AG04449 (cell line): Measurements from ENCODE around the gene PRKCE.
"Not testable (repeated sequence)": the region's sequence is repeated elsewhere in the genome, so short reads cannot be mapped to it uniquely, and the experiment has no call there.

Experiments used
- CTCF ChIA-PET: fragments of 350-600 bp; formaldehyde crosslinking; extraction: SDS; loops from one replicate; lab custom pipeline; 2021; ENCODE audit warnings: antibody characterized with exemption; lab: Yijun Ruan, JAX
- POLR2A ChIA-PET: fragments of 400-600, 350-600 bp; formaldehyde crosslinking; extraction: SDS; loops from one replicate; lab custom pipeline; 2020; ENCODE audit warnings: antibody characterized with exemption, inconsistent platforms; lab: Yijun Ruan, JAX
- DNase-seq: peaks from one replicate; pipeline ENCODE4 v3.0.0-alpha.2; 2010; ENCODE audit warnings: low read depth, low spot score
- H3K4me3 ChIP-seq: 2 replicates; pipeline ENCODE4 v1.5.1; 2011; ENCODE audit warnings: low read depth, mild to moderate bottlenecking, control low read depth, low read length
- CTCF ChIP-seq: IDR thresholded peaks from one replicate; pipeline ENCODE4 v1.5.1; 2011; ENCODE audit warnings: mild to moderate bottlenecking, moderate library complexity, low read length, control low read depth, inconsistent platforms; ENCODE audit not compliant: insufficient read depth; ENCODE audit errors: missing control alignments

The PRKCE gene

GRCh38 chr2:45713591-45713990 is 62.1 kb downstream of the PRKCE start:
- ChIA-PET CTCF (interaction anchor here (1.5 kb wide), 1 partner anchor 10 kb away, joined by 3 read pairs; no protein-coding TSS in a partner anchor), POLR2A (no interaction called here)
- no peak for TF ChIP-seq CTCF
- H3K4me3 ChIP-seq, result no peak overlapping the region
- DNase-seq, result no peak

DNA sequence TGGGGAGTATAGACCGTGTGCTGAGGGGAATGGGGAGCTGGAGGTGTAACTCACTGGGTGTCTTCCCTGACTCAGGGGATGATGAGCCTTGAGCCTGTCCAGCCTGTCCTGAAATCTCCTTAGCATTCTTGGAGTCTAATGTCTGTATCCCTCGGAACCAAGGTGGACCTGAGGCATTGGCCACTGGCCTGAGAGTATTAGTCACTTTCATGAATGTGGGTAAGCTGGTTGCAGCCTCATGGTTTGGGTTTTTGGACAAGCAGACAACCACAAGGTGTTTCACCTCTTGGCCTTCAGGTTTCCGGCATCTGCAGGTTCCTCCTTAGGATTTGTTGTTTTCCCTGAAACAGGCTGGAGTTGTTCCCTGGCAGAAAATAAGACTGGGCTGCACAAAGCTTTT is 63.2 kb downstream of the PRKCE start:
- ChIA-PET POLR2A (no interaction called here), CTCF (no interaction called here)
- DNase-seq, result no peak
- H3K4me3 ChIP-seq, result no peak overlapping the region
- no peak for TF ChIP-seq CTCF

GRCh38 chr2:45715601-45716379 is 64.3 kb downstream of the PRKCE start:
- DNase-seq, result no peak
- ChIA-PET POLR2A (no interaction called here), CTCF (no interaction called here)
- no peak for TF ChIP-seq CTCF
- no peak overlapping the region for H3K4me3 ChIP-seq

DNA sequence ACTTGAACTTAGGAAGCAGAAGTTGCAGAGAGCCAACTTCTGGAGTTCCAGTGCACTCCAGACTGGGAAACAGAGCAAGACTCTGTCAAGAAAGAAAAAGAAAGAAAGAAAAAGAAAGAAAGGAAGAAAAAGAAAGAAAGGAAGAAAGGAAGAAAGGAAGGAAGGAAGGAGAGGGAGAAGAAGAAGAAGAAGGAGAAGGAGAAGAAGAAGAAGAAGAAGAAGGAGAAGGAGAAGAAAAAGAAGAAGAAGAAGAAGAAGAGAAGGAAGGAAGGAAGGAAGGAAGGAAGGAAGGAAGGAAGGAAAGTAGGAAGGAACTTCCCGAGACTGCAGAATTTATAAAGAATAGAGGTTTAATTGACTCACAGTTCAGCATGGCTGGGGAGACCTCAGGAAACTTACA is 65.0 kb downstream of the PRKCE start:
- H3K4me3 ChIP-seq, CTCF ChIA-PET, POLR2A ChIA-PET, DNase-seq: not testable (repeated sequence)

DNA sequence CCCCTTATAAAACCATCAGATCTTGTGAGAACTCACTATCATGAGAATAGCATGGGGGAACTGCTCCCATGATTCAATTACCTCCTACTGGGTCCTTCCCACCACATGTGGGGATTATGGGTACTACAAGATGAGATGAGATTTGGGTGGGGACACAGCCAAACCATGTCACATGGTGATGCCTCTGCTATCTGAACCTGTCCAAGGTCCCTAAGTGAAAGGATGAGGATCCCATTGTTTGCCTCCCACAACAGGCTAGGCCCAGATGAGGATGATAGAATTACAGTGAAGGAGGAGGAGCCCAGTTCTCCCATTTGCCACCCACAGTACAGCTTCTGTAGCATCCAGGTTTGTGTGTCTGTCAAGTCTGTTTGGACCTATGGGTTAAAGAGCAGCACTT is 65.4 kb downstream of the PRKCE start:
- ChIA-PET POLR2A (no interaction called here), CTCF (no interaction called here)
- no peak for DNase-seq
- no peak overlapping the region for H3K4me3 ChIP-seq
- TF ChIP-seq CTCF, result no peak

DNA sequence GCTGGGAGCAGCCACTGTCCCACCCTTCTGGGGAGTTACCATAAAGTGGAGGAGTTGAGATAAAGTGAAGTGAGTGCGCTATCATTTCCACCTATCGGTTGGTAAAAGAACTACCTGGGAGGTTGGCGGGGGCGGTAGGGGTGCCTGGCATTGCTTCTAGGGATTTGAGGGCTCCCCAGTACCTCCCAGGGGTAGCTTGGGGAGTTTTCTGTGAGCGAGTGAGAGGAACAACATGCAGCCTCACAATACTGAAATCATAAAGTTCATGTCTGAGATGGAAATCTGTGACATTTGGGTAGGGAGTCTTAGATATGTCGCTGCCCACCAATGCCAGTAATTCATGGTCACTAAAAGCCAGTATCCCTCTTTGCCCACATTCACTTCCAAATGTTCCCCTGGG is 68.7 kb downstream of the PRKCE start:
- no peak for DNase-seq
- ChIA-PET CTCF (interaction anchor here (0.9 kb wide), 1 partner anchor 13 kb away, joined by 3 read pairs; no protein-coding TSS in a partner anchor), POLR2A (no interaction called here)
- no peak for TF ChIP-seq CTCF
- no peak overlapping the region for H3K4me3 ChIP-seq

- DNase-seq, result no peak
- POLR2A ChIA-PET, result no interaction called here
- H3K4me3 ChIP-seq, result no peak overlapping the region
- no peak for TF ChIP-seq CTCF
- CTCF ChIA-PET, result no interaction called here
Measured at GRCh38 chr2:45721150-45721549, 69.7 kb downstream of the PRKCE start.
